Measurements from ENCODE around the gene TBC1D13.
"Not testable (repeated sequence)": the region's sequence is repeated elsewhere in the genome, so short reads cannot be mapped to it uniquely, and the experiment has no call there.

TBC1D13 gene

GRCh38 chr9:128851779-128852600 is 64.9 kb downstream of the TBC1D13 start:
- DNase-seq: peak; percentile 56

- DNase-seq: not testable (repeated sequence)
These were observed 65.6 kb downstream of the TBC1D13 start for GRCh38 chr9:128852646-128853045.

DNA sequence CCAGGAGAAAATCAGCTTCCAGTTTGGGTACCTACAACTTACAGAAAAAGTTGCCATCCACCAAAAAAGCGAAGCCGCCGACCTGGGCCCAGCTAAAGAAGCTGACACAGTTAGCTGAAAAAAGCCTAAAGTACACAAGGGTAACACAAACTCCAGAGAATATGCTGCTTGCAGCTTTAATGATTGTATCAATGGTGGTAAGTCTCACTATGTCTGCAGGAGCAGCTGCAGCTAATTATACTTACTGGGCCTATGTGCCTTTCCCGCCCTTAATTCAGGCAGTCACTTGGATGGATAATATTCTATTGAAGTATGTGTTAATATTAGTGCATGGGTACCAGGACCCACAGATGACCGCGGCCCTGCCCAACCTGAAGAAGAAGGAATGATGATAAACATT is 67.4 kb downstream of the TBC1D13 start:
- DNase-seq: not testable (repeated sequence)

DNA sequence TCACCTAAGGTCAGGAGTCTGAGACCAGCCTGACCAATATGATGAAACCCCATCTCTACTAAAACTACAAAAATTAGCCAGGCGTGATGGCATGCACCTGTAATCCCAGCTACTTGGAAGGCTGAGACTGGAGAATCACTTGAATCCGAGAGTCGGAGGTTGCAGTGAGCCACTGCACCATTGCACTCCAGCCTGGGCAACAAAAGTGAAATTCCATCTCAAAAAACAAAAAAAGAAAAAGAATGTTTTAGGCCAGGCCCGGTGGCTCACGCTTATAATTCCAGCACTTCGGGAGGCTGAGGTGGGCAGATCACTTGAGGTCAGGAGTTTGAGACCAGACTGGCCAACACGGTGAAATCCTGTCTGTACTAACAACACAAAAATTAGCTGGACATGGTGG is 71.4 kb downstream of the TBC1D13 start:
- not testable (repeated sequence) for DNase-seq
